Testis (tissue), 2 donors: ENCODE data around the gene CLDN2.

Source experiments
- POLR2A ChIP-seq: fragments of 450-650 bp; IDR thresholded peaks from one replicate; pipeline ENCODE4 v1.6.1; 2017; ENCODE audit warnings: antibody characterized with exemption, mild to moderate bottlenecking, moderate library complexity
- TF ChIP-seq, protein P1 (sequence below), 3 experiments: fragments of 450-650 bp in 2 of 3; fragments of 200-600 bp in 1 of 3; sonication (generic) in 1 of 3; IDR thresholded peaks; one replicate each; pipeline ENCODE4 v1.5.1; 2016 to 2019; ENCODE audit warnings: antibody characterized with exemption in 3 of 3, mild to moderate bottlenecking in 2 of 3, moderate library complexity in 1 of 3

DNA sequence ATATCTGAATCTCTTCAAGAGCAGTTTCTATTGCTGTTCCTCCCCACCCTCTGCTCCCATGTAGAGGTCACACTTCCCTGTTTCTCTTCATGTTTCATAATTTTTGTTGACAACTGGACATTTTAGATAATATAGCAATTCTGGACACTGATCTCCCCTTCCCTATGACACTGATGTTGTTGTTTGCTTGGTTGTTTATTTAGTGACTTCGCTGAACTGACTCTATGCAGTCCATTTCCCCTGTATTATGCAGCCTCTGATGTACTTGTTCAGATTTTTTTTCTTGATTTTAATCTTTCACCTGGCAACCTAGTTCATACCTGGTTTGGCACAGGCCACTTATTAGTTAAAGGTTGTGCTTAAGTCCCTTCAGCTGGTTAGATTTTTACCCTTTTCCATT is 29.2 kb downstream of the CLDN2 start:
- TF ChIP-seq, protein P1, sequence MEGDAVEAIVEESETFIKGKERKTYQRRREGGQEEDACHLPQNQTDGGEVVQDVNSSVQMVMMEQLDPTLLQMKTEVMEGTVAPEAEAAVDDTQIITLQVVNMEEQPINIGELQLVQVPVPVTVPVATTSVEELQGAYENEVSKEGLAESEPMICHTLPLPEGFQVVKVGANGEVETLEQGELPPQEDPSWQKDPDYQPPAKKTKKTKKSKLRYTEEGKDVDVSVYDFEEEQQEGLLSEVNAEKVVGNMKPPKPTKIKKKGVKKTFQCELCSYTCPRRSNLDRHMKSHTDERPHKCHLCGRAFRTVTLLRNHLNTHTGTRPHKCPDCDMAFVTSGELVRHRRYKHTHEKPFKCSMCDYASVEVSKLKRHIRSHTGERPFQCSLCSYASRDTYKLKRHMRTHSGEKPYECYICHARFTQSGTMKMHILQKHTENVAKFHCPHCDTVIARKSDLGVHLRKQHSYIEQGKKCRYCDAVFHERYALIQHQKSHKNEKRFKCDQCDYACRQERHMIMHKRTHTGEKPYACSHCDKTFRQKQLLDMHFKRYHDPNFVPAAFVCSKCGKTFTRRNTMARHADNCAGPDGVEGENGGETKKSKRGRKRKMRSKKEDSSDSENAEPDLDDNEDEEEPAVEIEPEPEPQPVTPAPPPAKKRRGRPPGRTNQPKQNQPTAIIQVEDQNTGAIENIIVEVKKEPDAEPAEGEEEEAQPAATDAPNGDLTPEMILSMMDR (IDR thresholded peaks at IDR 0.05): no peak
- TF ChIP-seq POLR2A: no peak
